ENCODE data around the gene RFPL1. TPM values are rescaled to one million over a fixed set of nuclear protein-coding genes. Genes with fewer than 3 reads are reported as not detected.
A peak's percentile ranks its signal among the peaks of the same experiment; 100 is the strongest.
"Not testable (repeated sequence)": the region's sequence is repeated elsewhere in the genome, so short reads cannot be mapped to it uniquely, and the experiment has no call there.

The RFPL1 gene
- total RNA-seq, 6 donors from 2014 or later: not detected

DNA sequence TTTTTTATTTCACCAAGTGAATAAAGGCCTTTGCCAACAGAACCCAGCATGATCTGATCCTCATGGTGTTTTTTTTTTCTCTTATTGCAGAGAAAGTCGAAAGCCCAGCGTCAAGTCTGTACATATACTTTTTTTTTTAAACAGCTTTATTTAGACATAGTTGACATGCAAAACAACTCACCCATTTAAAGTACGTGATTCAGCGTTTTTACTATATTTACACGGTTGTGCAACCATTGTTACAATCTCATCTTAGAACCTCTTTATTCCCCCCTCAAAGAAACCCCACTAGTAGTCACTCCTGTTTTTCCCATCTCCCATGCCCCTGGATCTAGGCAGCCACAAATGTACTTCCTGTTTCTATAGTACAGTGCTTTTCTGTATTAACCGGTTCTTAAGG lies 29.4 kb upstream of the RFPL1 start:
- Histone ChIP-seq H3K4me1 (no peaks in the 10 kb centered on the region), H3K4me3 (no peak overlapping the region), H3K36me3 (no peaks in the 10 kb centered on the region), H3K27me3 (no peaks in the 10 kb centered on the region), H3K27ac (no peak overlapping the region), H3K9me3 (no peaks in the 10 kb centered on the region)
- TF ChIP-seq POLR2AphosphoS5 (IDR thresholded peaks at IDR 0.05): no peak
- TF ChIP-seq POLR2A (IDR thresholded peaks at IDR 0.05): no peak
- TF ChIP-seq EP300 (IDR thresholded peaks at IDR 0.05): no peak
- TF ChIP-seq, protein P1, sequence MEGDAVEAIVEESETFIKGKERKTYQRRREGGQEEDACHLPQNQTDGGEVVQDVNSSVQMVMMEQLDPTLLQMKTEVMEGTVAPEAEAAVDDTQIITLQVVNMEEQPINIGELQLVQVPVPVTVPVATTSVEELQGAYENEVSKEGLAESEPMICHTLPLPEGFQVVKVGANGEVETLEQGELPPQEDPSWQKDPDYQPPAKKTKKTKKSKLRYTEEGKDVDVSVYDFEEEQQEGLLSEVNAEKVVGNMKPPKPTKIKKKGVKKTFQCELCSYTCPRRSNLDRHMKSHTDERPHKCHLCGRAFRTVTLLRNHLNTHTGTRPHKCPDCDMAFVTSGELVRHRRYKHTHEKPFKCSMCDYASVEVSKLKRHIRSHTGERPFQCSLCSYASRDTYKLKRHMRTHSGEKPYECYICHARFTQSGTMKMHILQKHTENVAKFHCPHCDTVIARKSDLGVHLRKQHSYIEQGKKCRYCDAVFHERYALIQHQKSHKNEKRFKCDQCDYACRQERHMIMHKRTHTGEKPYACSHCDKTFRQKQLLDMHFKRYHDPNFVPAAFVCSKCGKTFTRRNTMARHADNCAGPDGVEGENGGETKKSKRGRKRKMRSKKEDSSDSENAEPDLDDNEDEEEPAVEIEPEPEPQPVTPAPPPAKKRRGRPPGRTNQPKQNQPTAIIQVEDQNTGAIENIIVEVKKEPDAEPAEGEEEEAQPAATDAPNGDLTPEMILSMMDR (IDR thresholded peaks at IDR 0.05): no peak
- 25 to 45% methylated on average over 6 of the region's 6 CpGs for WGBS, 2 donors
- DNase-seq: no peak
- ATAC-seq (ENCODE audit: low FRiP score in 2 of 2): no peak

GRCh38 chr22:29411569-29412211 lies 26.7 kb upstream of the RFPL1 start:
- not testable (repeated sequence) for H3K27me3 ChIP-seq; H3K4me3 ChIP-seq; H3K27ac ChIP-seq; H3K36me3 ChIP-seq; ATAC-seq (ENCODE audit: low FRiP score in 2 of 2); DNase-seq; H3K9me3 ChIP-seq
- 38 to 51% methylated on average over 3 to 4 of the region's 4 CpGs for WGBS, 2 donors
- peaks cover 5 to 10% (median 9%) of the 10 kb centered on the region in 4 donors for H3K4me1 ChIP-seq

DNA sequence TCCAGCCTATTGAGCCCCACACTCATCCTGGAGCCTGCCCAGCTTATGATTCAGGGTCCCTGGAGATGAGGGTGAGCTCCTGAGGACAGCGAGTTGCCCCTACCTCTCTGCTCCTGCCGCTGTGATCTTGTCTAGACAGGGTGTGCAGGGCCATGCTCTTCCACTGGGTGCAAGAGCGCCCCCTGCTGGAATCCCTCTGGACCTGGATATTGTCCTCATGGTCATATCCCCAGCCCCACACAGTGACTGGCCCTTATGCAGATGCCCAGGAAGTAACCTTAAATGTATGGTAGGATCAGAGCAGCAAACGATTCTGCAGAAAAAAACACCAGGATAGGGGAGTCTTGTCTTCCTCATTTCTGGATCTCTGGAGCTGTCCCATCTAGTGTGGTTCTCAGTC lies 25.6 kb upstream of the RFPL1 start:
- H3K4me3 ChIP-seq, H3K36me3 ChIP-seq, H3K27me3 ChIP-seq, H3K9me3 ChIP-seq, DNase-seq, H3K27ac ChIP-seq: not testable (repeated sequence)
- TF ChIP-seq, protein P1 (IDR thresholded peaks at IDR 0.05): peak in 4 of 6 experiments; percentile 12 to 47 (median 24)
- peaks cover 5 to 10% (median 9%) of the 10 kb centered on the region in 4 donors for H3K4me1 ChIP-seq
- 36 to 50% methylated on average over 1 to 3 of the region's 4 CpGs for WGBS, 2 donors
- peak; percentile 55 to 81 for ATAC-seq (ENCODE audit: low FRiP score in 2 of 2)

DNA sequence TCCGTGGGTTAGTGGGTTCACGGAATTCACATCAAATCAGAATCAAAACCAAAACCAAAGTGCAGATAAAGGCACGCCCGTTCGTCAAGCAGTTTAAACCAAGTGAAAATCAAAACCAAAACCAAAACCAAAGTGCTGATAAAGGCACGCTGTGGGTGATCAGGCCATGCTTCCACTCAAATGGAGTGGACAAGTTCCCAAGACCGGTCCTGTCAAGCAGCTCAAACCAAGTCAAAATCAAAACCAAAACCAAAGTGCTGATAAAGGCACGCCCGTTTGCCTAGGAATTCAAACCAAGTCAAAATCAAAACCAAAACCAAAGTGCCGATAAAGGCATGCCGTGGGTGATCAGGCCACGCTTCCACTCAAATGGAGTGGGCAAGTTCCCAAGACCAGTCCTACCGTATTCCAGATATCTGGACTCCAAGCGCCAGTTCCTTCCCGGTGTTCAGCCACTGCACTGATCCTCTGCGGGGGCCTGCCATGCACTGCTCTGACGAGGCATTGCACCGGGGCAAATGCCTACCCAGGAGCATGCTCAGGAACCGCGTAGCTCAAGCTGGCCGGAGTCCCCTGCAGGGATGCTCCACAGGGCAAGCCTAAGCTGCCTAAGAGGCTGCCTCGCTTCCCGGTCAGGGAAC lies 23.3 kb upstream of the RFPL1 start:
- peak overlapping the region; percentile 20 to 59 (median 54) for H3K4me3 ChIP-seq

GRCh38 chr22:29418704-29419103 lies 19.7 kb upstream of the RFPL1 start:
- 74% methylated on average over 5 of the region's 5 CpGs for WGBS, 2 donors
- peaks cover 5 to 10% (median 9%) of the 10 kb centered on the region in 4 donors for H3K4me1 ChIP-seq
- not testable (repeated sequence) for H3K27me3 ChIP-seq; H3K4me3 ChIP-seq; H3K27ac ChIP-seq; H3K9me3 ChIP-seq; ATAC-seq (ENCODE audit: low FRiP score in 2 of 2); DNase-seq; H3K36me3 ChIP-seq

More for the DNA sequence above, 23.3 kb upstream of the RFPL1 start:
- ATAC-seq (ENCODE audit: low FRiP score in 2 of 2) (peak; percentile 54 to 82), DNase-seq (peak; percentile 52 to 56)
- H3K9me3 ChIP-seq, H3K36me3 ChIP-seq, H3K27me3 ChIP-seq: not testable (repeated sequence)
- Histone ChIP-seq H3K27ac (peak overlapping the region; percentile 29 to 82 (median 78)), H3K4me1 (peaks cover 5 to 10% (median 9%) of the 10 kb centered on the region in 4 donors)
- 22 to 28% methylated on average over 18 to 23 of the region's 23 CpGs for WGBS, 2 donors

- Histone ChIP-seq H3K27me3 (no peaks in the 10 kb centered on the region), H3K4me3 (no peak overlapping the region), H3K27ac (no peak overlapping the region), H3K4me1 (no peaks in the 10 kb centered on the region), H3K9me3 (no peaks in the 10 kb centered on the region), H3K36me3 (no peaks in the 10 kb centered on the region)
- WGBS, 2 donors: 89 to 91% methylated on average over 7 of the region's 7 CpGs
- ATAC-seq (ENCODE audit: low FRiP score in 2 of 2) (no peak), DNase-seq (no peak)
- no peak for TF ChIP-seq POLR2AphosphoS5 (IDR thresholded peaks at IDR 0.05)
- TF ChIP-seq POLR2A (IDR thresholded peaks at IDR 0.05): no peak
- TF ChIP-seq, protein P1 (IDR thresholded peaks at IDR 0.05): no peak
- TF ChIP-seq EP300 (IDR thresholded peaks at IDR 0.05): no peak
Measured at GRCh38 chr22:29426476-29426875, 11.9 kb upstream of the RFPL1 start.

All from upper lobe of left lung (tissue), 6 donors.